Right lobe of liver (tissue), 6 donors: ENCODE data around the gene DYNLT2B. TPM values are rescaled to one million over a fixed set of nuclear protein-coding genes. Genes with fewer than 3 reads are reported as not detected.
"Not testable (repeated sequence)": the region's sequence is repeated elsewhere in the genome, so short reads cannot be mapped to it uniquely, and the experiment has no call there.

Experiments used
- ATAC-seq, 4 donors: fragments of 200-7000 bp; cut with Tn5 transposase; one replicate each; pipeline ENCODE4 v1.9.1; 2020; ENCODE audit warnings: mild to moderate bottlenecking in 4 of 4, moderate library complexity in 4 of 4
- DNase-seq, 3 donors: peaks; one replicate each; pipeline ENCODE4 v3.0.0-alpha.2; 2020
- H3K27ac ChIP-seq, 3 donors: fragments of 200-600 bp; one replicate each; pipeline ENCODE4 v1.8.0; 2022
- H3K27me3 ChIP-seq, 2 donors: fragments of 200-600 bp; one replicate each; pipeline ENCODE4 v1.8.0; 2022
- H3K36me3 ChIP-seq, 4 donors: fragments of 200-600 bp; sonication (generic) in 1 of 4; one replicate each; pipeline versions ENCODE4 v1.5.1 to v1.8.0; 2017 to 2022; ENCODE audit warnings: control low read depth in 1 of 4
- H3K4me1 ChIP-seq, 4 donors: fragments of 200-600 bp; sonication (generic) in 1 of 4; one replicate each; pipeline versions ENCODE4 v1.5.1 to v1.8.0; 2017 to 2022; ENCODE audit warnings: control low read depth in 1 of 4
- H3K4me3 ChIP-seq, 3 donors: fragments of 200-600 bp; one replicate each; pipeline ENCODE4 v1.8.0; 2022
- H3K9me3 ChIP-seq, 4 donors: fragments of 200-600 bp; sonication (generic) in 1 of 4; one replicate each; pipeline versions ENCODE4 v1.5.1 to v1.8.0; 2017 to 2022; ENCODE audit warnings: control low read depth in 1 of 4
- CTCF ChIP-seq, 4 donors: fragments of 200-600 bp in 3 of 4; fragments of 450-650 bp in 1 of 4; IDR thresholded peaks; one replicate each; pipeline versions ENCODE4 v1.5.1 to v1.8.0; 2016 to 2022; ENCODE audit warnings: antibody characterized with exemption in 4 of 4, mild to moderate bottlenecking in 2 of 4
- POLR2A ChIP-seq: fragments of 450-650 bp; IDR thresholded peaks from one replicate; pipeline ENCODE4 v1.6.1; 2017; ENCODE audit warnings: antibody characterized with exemption, mild to moderate bottlenecking
- WGBS: methylation state at CpG from one replicate; pipeline ENCODE4 v1.1.6; 2018; ENCODE audit warnings: low coverage, low lambda C conversion rate; ENCODE audit not compliant: insufficient coverage; ENCODE audit errors: missing lambda C conversion rate; 5-methylcytosine and 5-hydroxymethylcytosine counted together
- intact Hi-C, 2 donors: fragments of 100-400 bp; cut with DNase I; formaldehyde crosslinking; loops; one replicate each; pipeline versions ENCODE4 v1.11.2 to v1.14.1; 2022
- small RNA-seq, 2 experiments: library from RNA; depleted of rRNA; stranded (forward); fragments of <200 nt; gene quantifications; one replicate each; pipeline ENCODE3, GENCODE V24; 2016
- total RNA-seq, 6 experiments: library from RNA; depleted of rRNA in 2 of 6; stranded (reverse); fragments of >200 nt in 2 of 6; fragmentation: NEBNext Ultra II Directional in 3 of 6; extraction: Animal tissue kit (Norgen Biotek cat#: 25700) in 3 of 6; gene quantifications; one replicate each; pipeline versions ENCODE4 v1.1.0 to v1.2.4, GENCODE V29; 2016 to 2023
- donor health status: DM: no; HTN: yes; CAD: no.
- donor health status: DM: no; HTN: no; CAD: no.
- donor health status: DM: no; HTN: no; CAD: no.
- donor health status: DM: no; HTN: yes; CAD: no.
- donor health status: DM: no; HTN: yes; CAD: no.

DYNLT2B gene
- total RNA-seq, 6 experiments from 2014 or later, result 0.62 to 2.6 (median 1.4) TPM; not detected in 2

- H3K27me3 ChIP-seq, result no peaks in the 10 kb centered on the region
- H3K36me3 ChIP-seq, result peaks cover 0 to 36% (median 3%) of the 10 kb centered on the region in 4 donors
- ATAC-seq (no peak), DNase-seq (no peak)
- no peak overlapping the region for H3K27ac ChIP-seq
- no peaks in the 10 kb centered on the region for H3K4me1 ChIP-seq
- 98% methylated on average over 13 of the region's 16 CpGs for WGBS
- intact Hi-C loops, result no loop called here
- H3K4me3 ChIP-seq, result no peak overlapping the region
- H3K9me3 ChIP-seq, result no peaks in the 10 kb centered on the region
- no peak for TF ChIP-seq POLR2A
- no peak for TF ChIP-seq CTCF (IDR thresholded peaks at IDR 0.05)
Measured at GRCh38 chr3:196251918-196252317, 66.1 kb downstream of the DYNLT2B start.

- peaks cover 4 to 27% (median 13%) of the 10 kb centered on the region in 4 donors for H3K36me3 ChIP-seq
- H3K9me3 ChIP-seq, result no peaks in the 10 kb centered on the region
- DNase-seq (no peak), ATAC-seq (no peak)
- no peaks in the 10 kb centered on the region for H3K27me3 ChIP-seq
- H3K27ac ChIP-seq, result no peak overlapping the region
- H3K4me3 ChIP-seq, result no peak overlapping the region
- intact Hi-C loops, result no loop called here
- WGBS, result 84% methylated on average over 8 of the region's 13 CpGs
- TF ChIP-seq POLR2A (no peak), CTCF (IDR thresholded peaks at IDR 0.05) (no peak)
- H3K4me1 ChIP-seq, result peaks cover 0 to 3% (median 0%) of the 10 kb centered on the region in 4 donors
Measured at GRCh38 chr3:196246612-196247308, 71.3 kb downstream of the DYNLT2B start.

- H3K4me1 ChIP-seq, H3K9me3 ChIP-seq, DNase-seq, intact Hi-C loops, H3K27ac ChIP-seq, H3K4me3 ChIP-seq, H3K27me3 ChIP-seq, ATAC-seq: not testable (repeated sequence)
- H3K36me3 ChIP-seq, result peaks cover 5 to 52% (median 17%) of the 10 kb centered on the region in 4 donors
- no CpG with 5 or more reads among the region's 34 CpGs for whole genome bisulfite sequencing
Measured at GRCh38 chr3:196244166-196244565, 73.9 kb downstream of the DYNLT2B start.

GRCh38 chr3:196241704-196242103 is 76.3 kb downstream of the DYNLT2B start:
- ATAC-seq (no peak), DNase-seq (no peak)
- Histone ChIP-seq H3K27me3 (no peaks in the 10 kb centered on the region), H3K27ac (no peak overlapping the region), H3K9me3 (no peaks in the 10 kb centered on the region), H3K4me1 (peaks cover 0 to 3% (median 0%) of the 10 kb centered on the region in 4 donors), H3K4me3 (no peak overlapping the region), H3K36me3 (peaks cover 5 to 61% (median 19%) of the 10 kb centered on the region in 4 donors)
- intact Hi-C loops, result no loop called here
- TF ChIP-seq POLR2A (no peak), CTCF (IDR thresholded peaks at IDR 0.05) (no peak)
- 71% methylated on average over 3 of the region's 8 CpGs for WGBS

Small RNA genes lying within 50 kb of the gene (small RNA-seq; reads per million reads assigned to genes)
- gene AC069257.2 (0 reads per million in 2 experiments), gene RNU6-910P (0 reads per million in 2 experiments)

Other genes starting within 250 kb of the DYNLT2B start
- 100 to 1,000 TPM in 1 of 6 experiments, 10 to 100 TPM in 5; 20.5 to 132 (median 70.7) TPM for gene TFRC, start 236.2 kb downstream of the DYNLT2B start, total RNA-seq
- gene ZDHHC19, start 106.8 kb downstream of the DYNLT2B start, total RNA-seq, result 1 to 10 TPM in 3 of 6 experiments, under 1 TPM in 3; 0.18 to 5.8 (median 0.80) TPM
- 100 to 1,000 TPM in 2 of 6 experiments, 10 to 100 TPM in 4; 23.1 to 129 (median 64.0) TPM for gene SLC51A, start 101.7 kb downstream of the DYNLT2B start, total RNA-seq
- gene PCYT1A, start 30.5 kb downstream of the DYNLT2B start, total RNA-seq, result 10 to 100 TPM; 20.8 to 43.2 (median 28.8) TPM
- 1 to 10 TPM in 1 of 6 experiments, under 1 TPM in 1, not detected in 4; 0.59 to 1.7 TPM for gene TM4SF19, start 20.1 kb upstream of the DYNLT2B start, total RNA-seq
- 10 to 100 TPM in 4 of 6 experiments, 1 to 10 TPM in 2; 4.9 to 22.3 (median 19.1) TPM for gene UBXN7, start 114.2 kb upstream of the DYNLT2B start, total RNA-seq
- 10 to 100 TPM in 3 of 6 experiments, 1 to 10 TPM in 3; 7.5 to 14.2 (median 11.4) TPM for gene RNF168, start 185.5 kb upstream of the DYNLT2B start, total RNA-seq
- gene SMCO1, start 197.1 kb upstream of the DYNLT2B start, total RNA-seq, result not detected